C4-2B (cell line): Measurements from ENCODE around the gene LYRM1.

Experiments
- H3K27ac ChIP-seq: fragments of 450-650 bp; 2 replicates; pipeline ENCODE4 v1.5.1; 2017
- ZFX ChIP-seq: fragments of 450-650 bp; IDR thresholded peaks from 2 replicates; pipeline ENCODE4 v1.6.1; 2017
- TF ChIP-seq, protein P1 (sequence below): fragments of 450-650 bp; conservative IDR thresholded peaks from 2 replicates; pipeline ENCODE4 v1.5.1; 2017; ENCODE audit warnings: mild to moderate bottlenecking

The LYRM1 gene, protein sequence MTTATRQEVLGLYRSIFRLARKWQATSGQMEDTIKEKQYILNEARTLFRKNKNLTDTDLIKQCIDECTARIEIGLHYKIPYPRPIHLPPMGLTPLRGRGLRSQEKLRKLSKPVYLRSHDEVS

DNA sequence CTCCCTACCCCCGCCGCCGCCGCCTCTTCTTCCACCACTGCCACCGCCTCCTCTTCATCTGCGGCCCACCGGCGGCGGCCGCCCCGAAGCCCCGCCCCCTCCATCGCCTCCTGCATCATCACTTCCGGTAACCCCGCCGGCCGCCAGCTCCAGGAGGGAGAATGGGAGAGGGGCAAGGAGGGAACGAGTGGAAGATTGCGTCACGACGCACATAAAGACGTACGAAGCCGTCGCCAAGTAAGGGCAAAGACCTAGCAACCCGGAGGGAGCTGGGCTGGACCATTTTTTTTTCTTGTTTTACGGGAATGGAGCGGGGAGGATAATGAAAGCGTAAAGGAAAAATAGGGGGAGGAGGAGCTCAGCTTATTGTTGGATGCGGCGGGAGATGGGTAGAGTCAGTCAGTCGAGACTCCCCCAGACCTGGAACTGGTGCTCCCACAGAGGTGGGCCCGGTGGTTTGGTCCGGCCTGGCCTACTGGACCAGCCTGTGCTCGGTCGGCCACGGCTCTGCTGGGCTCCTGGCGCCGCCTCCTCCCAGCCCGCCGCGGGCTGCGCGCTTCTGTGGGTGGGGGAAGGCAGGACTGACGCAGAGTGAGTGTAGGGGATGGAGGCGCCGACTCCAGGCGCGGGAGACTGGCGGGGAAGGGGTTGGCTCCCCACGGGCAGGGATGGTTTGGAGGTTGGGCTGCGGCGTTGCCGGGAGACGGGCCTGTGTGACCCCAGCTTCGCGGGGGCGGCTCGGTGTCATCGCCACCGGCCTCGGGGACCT, at the start of gene LYRM1, which contains the start of gene DCUN1D3:
LYRM1 (plus strand) TSS at position 473 of the 769 bp plus-strand sequence. CDS start 14,785 bp downstream, outside the sequence.
DCUN1D3 (minus strand) TSS at position 60 of the 769 bp plus-strand sequence. CDS start 37,820 bp downstream, outside the sequence.
- peak within 1 kb of the TSS; percentile 90 for H3K27ac ChIP-seq
- peak; percentile 66 for TF ChIP-seq ZFX
- TF ChIP-seq, protein P1, sequence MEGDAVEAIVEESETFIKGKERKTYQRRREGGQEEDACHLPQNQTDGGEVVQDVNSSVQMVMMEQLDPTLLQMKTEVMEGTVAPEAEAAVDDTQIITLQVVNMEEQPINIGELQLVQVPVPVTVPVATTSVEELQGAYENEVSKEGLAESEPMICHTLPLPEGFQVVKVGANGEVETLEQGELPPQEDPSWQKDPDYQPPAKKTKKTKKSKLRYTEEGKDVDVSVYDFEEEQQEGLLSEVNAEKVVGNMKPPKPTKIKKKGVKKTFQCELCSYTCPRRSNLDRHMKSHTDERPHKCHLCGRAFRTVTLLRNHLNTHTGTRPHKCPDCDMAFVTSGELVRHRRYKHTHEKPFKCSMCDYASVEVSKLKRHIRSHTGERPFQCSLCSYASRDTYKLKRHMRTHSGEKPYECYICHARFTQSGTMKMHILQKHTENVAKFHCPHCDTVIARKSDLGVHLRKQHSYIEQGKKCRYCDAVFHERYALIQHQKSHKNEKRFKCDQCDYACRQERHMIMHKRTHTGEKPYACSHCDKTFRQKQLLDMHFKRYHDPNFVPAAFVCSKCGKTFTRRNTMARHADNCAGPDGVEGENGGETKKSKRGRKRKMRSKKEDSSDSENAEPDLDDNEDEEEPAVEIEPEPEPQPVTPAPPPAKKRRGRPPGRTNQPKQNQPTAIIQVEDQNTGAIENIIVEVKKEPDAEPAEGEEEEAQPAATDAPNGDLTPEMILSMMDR: no peak

DNA sequence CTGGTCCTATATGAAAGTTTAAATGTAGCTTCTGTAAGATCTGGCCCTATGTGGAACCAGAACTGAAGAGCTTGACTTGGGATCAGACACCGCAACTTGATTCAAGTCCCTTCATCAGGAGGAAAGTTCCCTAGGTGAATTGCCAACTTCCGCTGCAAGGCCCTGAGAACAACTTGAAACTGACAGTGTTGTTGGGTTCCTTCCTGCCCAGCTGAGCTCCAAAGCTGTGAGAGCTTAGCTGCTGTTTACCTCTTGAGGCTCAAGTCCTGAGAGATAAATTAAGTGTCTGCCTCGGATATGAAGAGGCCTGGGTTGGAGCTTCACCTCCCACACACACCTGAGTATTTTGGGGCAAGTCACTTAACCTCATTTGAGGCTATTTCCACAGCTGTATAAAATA, 49.6 kb upstream of the LYRM1 start:
- H3K27ac ChIP-seq: no peak overlapping the region

DNA sequence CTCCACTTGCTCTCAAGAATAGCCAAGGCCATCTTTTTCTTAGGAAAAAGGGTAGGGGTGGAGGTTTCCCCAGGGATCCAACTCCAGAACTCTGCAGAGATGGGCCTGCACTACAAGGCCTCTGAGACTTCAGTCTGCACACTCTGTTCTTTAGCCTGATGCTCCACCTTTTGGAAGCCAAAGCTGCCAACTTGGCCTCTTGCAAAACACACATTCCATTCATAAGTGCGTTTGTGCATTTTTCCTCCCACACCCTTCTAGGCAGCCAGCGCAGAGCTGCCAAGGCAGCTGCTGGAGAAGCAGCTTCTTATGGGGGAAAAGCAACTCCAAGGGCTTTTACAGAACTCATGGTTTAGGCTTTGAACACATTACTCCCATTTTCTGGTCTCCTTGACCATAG, 49.0 kb upstream of the LYRM1 start:
- no peak overlapping the region for H3K27ac ChIP-seq
- TF ChIP-seq, protein P1: no peak
- no peak for TF ChIP-seq ZFX

More for the DNA sequence above, 49.6 kb upstream of the LYRM1 start:
- TF ChIP-seq ZFX: no peak
- TF ChIP-seq, protein P1: no peak

DNA sequence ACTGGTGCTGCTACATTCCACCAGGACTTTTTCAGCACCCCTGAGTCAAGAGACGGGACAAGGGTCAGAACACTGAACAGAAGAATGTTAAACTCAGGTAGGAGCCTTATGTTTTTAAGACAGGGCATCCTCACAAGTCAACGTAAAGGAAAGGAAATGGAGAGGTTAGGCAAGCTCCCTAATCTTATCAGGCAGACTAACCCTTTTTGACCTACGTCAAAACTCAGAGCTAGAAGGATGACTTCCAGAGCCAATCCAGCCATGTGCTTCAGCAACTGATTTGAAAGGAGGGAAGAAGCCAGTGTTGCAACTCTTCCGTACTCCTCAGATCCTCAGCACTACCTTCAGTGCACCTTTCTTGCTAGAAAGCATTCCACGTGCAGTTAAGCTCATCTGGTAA, 47.4 kb upstream of the LYRM1 start:
- no peak overlapping the region for H3K27ac ChIP-seq
- TF ChIP-seq, protein P1: no peak
- no peak for TF ChIP-seq ZFX

DNA sequence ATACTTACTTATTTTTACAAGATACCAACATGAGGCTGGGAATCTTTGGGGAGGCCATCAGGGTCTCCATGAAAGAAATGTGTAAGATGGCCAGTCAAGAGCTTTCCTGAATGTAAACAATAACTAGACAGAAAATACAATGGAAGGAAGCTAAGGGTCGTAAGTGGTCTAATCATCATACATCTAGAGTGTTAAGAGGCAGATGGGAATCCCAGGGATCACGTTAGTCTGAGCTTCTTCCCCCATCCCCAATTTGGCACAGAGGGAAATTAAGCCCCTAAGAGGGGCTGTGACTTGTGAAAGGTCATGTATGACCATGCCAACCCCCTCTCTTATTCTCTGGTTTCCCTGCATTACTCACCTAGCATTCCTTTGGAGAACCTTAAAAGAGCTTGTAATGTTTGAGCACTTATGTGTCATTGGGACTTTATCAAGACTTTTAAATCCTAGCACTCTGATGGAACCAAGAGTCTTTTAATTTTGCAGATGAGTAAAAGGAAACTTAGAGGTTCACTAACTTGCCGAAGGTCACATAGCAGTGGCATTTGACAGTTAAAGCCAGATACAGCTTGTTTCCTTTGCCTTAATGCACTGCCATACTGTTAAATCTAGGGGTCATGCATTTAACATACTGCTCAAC, 46.5 kb upstream of the LYRM1 start:
- TF ChIP-seq, protein P1: no peak
- TF ChIP-seq ZFX: no peak
- no peak overlapping the region for H3K27ac ChIP-seq

DNA sequence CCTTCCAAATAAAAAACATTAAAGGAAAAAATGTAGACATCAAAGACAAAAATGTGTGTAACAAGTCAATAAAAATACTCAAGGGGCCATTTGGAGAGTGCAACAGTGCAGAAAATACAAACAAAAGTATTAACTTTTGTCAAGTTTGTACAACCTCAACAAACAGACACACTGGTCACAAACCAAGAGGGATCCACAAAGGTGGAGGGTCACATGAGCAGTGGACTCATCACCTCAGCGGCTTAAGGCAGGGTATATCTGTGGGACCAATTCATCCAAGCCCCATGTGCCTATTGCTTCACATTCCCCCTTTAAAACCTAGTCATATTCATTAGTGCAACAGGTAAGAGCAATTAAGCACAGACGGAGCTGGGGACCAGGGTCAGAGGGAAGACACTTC, 45.6 kb upstream of the LYRM1 start:
- TF ChIP-seq, protein P1: no peak
- H3K27ac ChIP-seq: no peak overlapping the region

DNA sequence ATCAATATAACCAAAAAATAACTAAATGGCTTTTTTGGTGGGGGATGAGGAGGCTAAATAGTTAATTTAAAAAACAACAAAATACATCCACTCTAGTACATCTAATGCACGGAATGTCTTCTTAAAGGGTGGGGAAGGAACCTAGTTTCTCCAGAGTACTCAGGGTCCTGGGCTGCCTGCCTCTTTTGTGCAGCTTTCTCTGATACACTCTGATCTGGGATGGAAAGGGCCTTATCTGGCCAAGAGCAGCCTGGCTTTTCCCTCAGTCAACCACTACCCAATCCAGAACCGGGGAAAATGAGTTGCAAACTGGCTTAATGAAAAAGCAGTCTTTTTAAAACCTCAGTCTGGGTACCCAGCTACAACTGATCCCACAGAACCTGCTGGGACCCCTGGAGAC, 43.3 kb upstream of the LYRM1 start:
- TF ChIP-seq ZFX: no peak
- no peak overlapping the region for H3K27ac ChIP-seq
